ENCODE data around the gene SYNGR2.

SYNGR2 gene

GRCh38 chr17:78127888-78128550 lies 40.4 kb upstream of the SYNGR2 start:
- H4K91ac ChIP-seq (ENCODE audit: low read length) = peak overlapping the region; percentile 92
- H4K8ac ChIP-seq (ENCODE audit: low read length) = peak overlapping the region; percentile 90
- peaks cover 18% of the 10 kb centered on the region for H3K79me1 ChIP-seq (replicated peaks; ENCODE audit: low read length, poor library complexity, severe bottlenecking)
- DNase-seq = peak; percentile 43
- H2BK12ac ChIP-seq (ENCODE audit: low read length in 2 of 2) = peak overlapping the region; percentile 75 to 91
- no peak overlapping the region for H2AFZ ChIP-seq (ENCODE audit: low read depth, low read length)
- peak overlapping the region; percentile 90 for H3K4me2 ChIP-seq (ENCODE audit: low read length, poor library complexity, severe bottlenecking)
- H2BK5ac ChIP-seq (ENCODE audit: low read depth, low read length, poor library complexity, severe bottlenecking) = no peak overlapping the region
- H3K14ac ChIP-seq (ENCODE audit: low read length in 2 of 2) = peak overlapping the region in 1 of 2 experiments; percentile 85
- H3K4me1 ChIP-seq (ENCODE audit: control insufficient read depth, insufficient read depth, low read depth, low read length) = peaks cover 54% of the 10 kb centered on the region
- H3K18ac ChIP-seq (ENCODE audit: low read depth in 1 of 2, low read length in 2 of 2) = peak overlapping the region; percentile 78 to 94
- peaks cover 8 to 61% of the 10 kb centered on the region in 2 experiments for H3K27me3 ChIP-seq (ENCODE audit: control insufficient read depth in 1 of 2, insufficient read depth in 1 of 2, low read length in 2 of 2)
- peak overlapping the region; percentile 79 to 88 for H3K4ac ChIP-seq (ENCODE audit: low read depth in 1 of 2, low read length in 2 of 2)
- peak overlapping the region; percentile 14 to 64 for H3K23ac ChIP-seq (ENCODE audit: low read length in 2 of 2)
- no peak overlapping the region for H3K9ac ChIP-seq (ENCODE audit: low read length)
- no peak overlapping the region for H2AK5ac ChIP-seq (ENCODE audit: low read length, severe bottlenecking)
- peak overlapping the region; percentile 91 for H2BK120ac ChIP-seq (ENCODE audit: low read depth, low read length)
- peaks cover 0 to 35% of the 10 kb centered on the region in 2 experiments for H3K36me3 ChIP-seq (ENCODE audit: control insufficient read depth in 1 of 2, insufficient read depth in 2 of 2, low read depth in 1 of 2, low read length in 2 of 2)
- WGBS = 2% methylated on average over 31 of the region's 39 CpGs
- no peak overlapping the region for H3K27ac ChIP-seq (ENCODE audit: low read length, poor library complexity, severe bottlenecking)
- H3K9me3 ChIP-seq (ENCODE audit: control insufficient read depth, low read length) = no peaks in the 10 kb centered on the region
- H3K4me3 ChIP-seq (ENCODE audit: insufficient read depth in 1 of 2, low read depth in 1 of 2, low read length in 2 of 2) = peak overlapping the region in 1 of 2 experiments; percentile 71
- peak overlapping the region; percentile 97 for H2BK15ac ChIP-seq (ENCODE audit: low read depth, poor library complexity, severe bottlenecking)

- H2BK15ac ChIP-seq (ENCODE audit: low read depth, poor library complexity, severe bottlenecking) = peak within 1 kb of the TSS; percentile 97
- H3K27me3 ChIP-seq (ENCODE audit: control insufficient read depth in 1 of 2, insufficient read depth in 1 of 2, low read length in 2 of 2) = peaks cover 8 to 69% of the 10 kb centered on the region in 2 experiments
- H3K36me3 ChIP-seq (ENCODE audit: control insufficient read depth in 1 of 2, insufficient read depth in 2 of 2, low read depth in 1 of 2, low read length in 2 of 2) = peaks cover 0 to 27% of the 10 kb centered on the region in 2 experiments
- H4K8ac ChIP-seq (ENCODE audit: low read length) = peak within 1 kb of the TSS; percentile 90
- DNase-seq = peak; percentile 43
- H2AFZ ChIP-seq (ENCODE audit: low read depth, low read length) = peak within 1 kb of the TSS; percentile 37
- peak within 1 kb of the TSS; percentile 92 for H4K91ac ChIP-seq (ENCODE audit: low read length)
- peak within 1 kb of the TSS in 1 of 2 experiments; percentile 85 for H3K14ac ChIP-seq (ENCODE audit: low read length in 2 of 2)
- peaks cover 17% of the 10 kb centered on the region for H3K79me1 ChIP-seq (replicated peaks; ENCODE audit: low read length, poor library complexity, severe bottlenecking)
- no peak within 1 kb of the TSS for H3K9ac ChIP-seq (ENCODE audit: low read length)
- no peak within 1 kb of the TSS for H3K27ac ChIP-seq (ENCODE audit: low read length, poor library complexity, severe bottlenecking)
- H3K23ac ChIP-seq (ENCODE audit: low read length in 2 of 2) = peak within 1 kb of the TSS; percentile 14 to 64
- no peak within 1 kb of the TSS for H2AK5ac ChIP-seq (ENCODE audit: low read length, severe bottlenecking)
- peaks cover 54% of the 10 kb centered on the region for H3K4me1 ChIP-seq (ENCODE audit: control insufficient read depth, insufficient read depth, low read depth, low read length)
- H3K4me2 ChIP-seq (ENCODE audit: low read length, poor library complexity, severe bottlenecking) = peak within 1 kb of the TSS; percentile 90
- WGBS = 2% methylated on average over 43 of the region's 54 CpGs
- H3K18ac ChIP-seq (ENCODE audit: low read depth in 1 of 2, low read length in 2 of 2) = peak within 1 kb of the TSS; percentile 78 to 94
- peak within 1 kb of the TSS; percentile 91 to 94 for H2BK12ac ChIP-seq (ENCODE audit: low read length in 2 of 2)
- no peaks in the 10 kb centered on the region for H3K9me3 ChIP-seq (ENCODE audit: control insufficient read depth, low read length)
- peak within 1 kb of the TSS; percentile 79 to 90 for H3K4ac ChIP-seq (ENCODE audit: low read depth in 1 of 2, low read length in 2 of 2)
- peak within 1 kb of the TSS; percentile 91 for H2BK120ac ChIP-seq (ENCODE audit: low read depth, low read length)
- H2BK5ac ChIP-seq (ENCODE audit: low read depth, low read length, poor library complexity, severe bottlenecking) = no peak within 1 kb of the TSS
- peak within 1 kb of the TSS in 1 of 2 experiments; percentile 71 for H3K4me3 ChIP-seq (ENCODE audit: insufficient read depth in 1 of 2, low read depth in 1 of 2, low read length in 2 of 2)
Measured at GRCh38 chr17:78128551-78129350, 39.6 kb upstream of the SYNGR2 start, which contains the start of gene TMC6. Gene TMC6 (minus strand): TSS chr17:78128755. CDS start chr17:78126832, 1,923 bp downstream.

- no peak overlapping the region for H3K27ac ChIP-seq (ENCODE audit: low read length, poor library complexity, severe bottlenecking)
- peak overlapping the region; percentile 64 for H4K91ac ChIP-seq (ENCODE audit: low read length)
- H3K4me2 ChIP-seq (ENCODE audit: low read length, poor library complexity, severe bottlenecking) = no peak overlapping the region
- peaks cover 55% of the 10 kb centered on the region for H3K4me1 ChIP-seq (ENCODE audit: control insufficient read depth, insufficient read depth, low read depth, low read length)
- no peak overlapping the region for H3K23ac ChIP-seq (ENCODE audit: low read length in 2 of 2)
- no peak overlapping the region for H2BK5ac ChIP-seq (ENCODE audit: low read depth, low read length, poor library complexity, severe bottlenecking)
- no peaks in the 10 kb centered on the region for H3K9me3 ChIP-seq (ENCODE audit: control insufficient read depth, low read length)
- H2AFZ ChIP-seq (ENCODE audit: low read depth, low read length) = no peak overlapping the region
- no peak overlapping the region for H3K9ac ChIP-seq (ENCODE audit: low read length)
- H3K14ac ChIP-seq (ENCODE audit: low read length in 2 of 2) = no peak overlapping the region
- peak overlapping the region; percentile 88 for H2BK120ac ChIP-seq (ENCODE audit: low read depth, low read length)
- peak overlapping the region; percentile 89 to 94 for H2BK12ac ChIP-seq (ENCODE audit: low read length in 2 of 2)
- no peak for DNase-seq
- H3K4ac ChIP-seq (ENCODE audit: low read depth in 1 of 2, low read length in 2 of 2) = peak overlapping the region; percentile 40 to 90
- H3K4me3 ChIP-seq (ENCODE audit: insufficient read depth in 1 of 2, low read depth in 1 of 2, low read length in 2 of 2) = no peak overlapping the region
- 95% methylated on average over 3 of the region's 4 CpGs for WGBS
- H3K79me1 ChIP-seq (replicated peaks; ENCODE audit: low read length, poor library complexity, severe bottlenecking) = peaks cover 13% of the 10 kb centered on the region
- peak overlapping the region; percentile 60 for H2BK15ac ChIP-seq (ENCODE audit: low read depth, poor library complexity, severe bottlenecking)
- H3K27me3 ChIP-seq (ENCODE audit: control insufficient read depth in 1 of 2, insufficient read depth in 1 of 2, low read length in 2 of 2) = peaks cover 8 to 76% of the 10 kb centered on the region in 2 experiments
- H4K8ac ChIP-seq (ENCODE audit: low read length) = peak overlapping the region; percentile 90
- H3K36me3 ChIP-seq (ENCODE audit: control insufficient read depth in 1 of 2, insufficient read depth in 2 of 2, low read depth in 1 of 2, low read length in 2 of 2) = peaks cover 0 to 20% of the 10 kb centered on the region in 2 experiments
- H3K18ac ChIP-seq (ENCODE audit: low read depth in 1 of 2, low read length in 2 of 2) = peak overlapping the region; percentile 58 to 82
- H2AK5ac ChIP-seq (ENCODE audit: low read length, severe bottlenecking) = no peak overlapping the region
Measured at GRCh38 chr17:78129351-78130089, 38.9 kb upstream of the SYNGR2 start.
